Muscle layer of duodenum (tissue), 2 donors: ENCODE measurements around the gene CYB5A.

Experiments
- H3K27ac ChIP-seq: one replicate; pipeline ENCODE4 v1.7.0; 2013; ENCODE audit warnings: mild to moderate bottlenecking, low read length
- H3K27me3 ChIP-seq: one replicate; pipeline ENCODE4 v1.7.0; 2013; ENCODE audit warnings: low read depth, mild to moderate bottlenecking, control low read depth, low read length
- H3K36me3 ChIP-seq, 2 donors: one replicate each; pipeline ENCODE4 v1.7.0; 2013; ENCODE audit warnings: low read length in 2 of 2, control low read depth in 1 of 2, mild to moderate bottlenecking in 1 of 2; ENCODE audit not compliant: insufficient read depth in 2 of 2, control insufficient read depth in 1 of 2
- H3K4me1 ChIP-seq, 2 donors: one replicate each; pipeline ENCODE4 v1.7.0; 2013; ENCODE audit warnings: low read length in 2 of 2, mild to moderate bottlenecking in 2 of 2, control low read depth in 1 of 2, moderate library complexity in 1 of 2; ENCODE audit not compliant: insufficient read depth in 2 of 2, control insufficient read depth in 1 of 2
- H3K4me3 ChIP-seq, 2 donors: one replicate each; pipeline ENCODE4 v1.7.0; 2013; ENCODE audit warnings: low read length in 2 of 2, low read depth in 1 of 2, mild to moderate bottlenecking in 1 of 2
- H3K9me3 ChIP-seq, 2 donors: one replicate each; pipeline ENCODE4 v1.7.0; 2013; ENCODE audit warnings: low read length in 2 of 2, control low read depth in 1 of 2, mild to moderate bottlenecking in 1 of 2; ENCODE audit not compliant: control insufficient read depth in 1 of 2
- donor health status: healthy.

The CYB5A gene

DNA sequence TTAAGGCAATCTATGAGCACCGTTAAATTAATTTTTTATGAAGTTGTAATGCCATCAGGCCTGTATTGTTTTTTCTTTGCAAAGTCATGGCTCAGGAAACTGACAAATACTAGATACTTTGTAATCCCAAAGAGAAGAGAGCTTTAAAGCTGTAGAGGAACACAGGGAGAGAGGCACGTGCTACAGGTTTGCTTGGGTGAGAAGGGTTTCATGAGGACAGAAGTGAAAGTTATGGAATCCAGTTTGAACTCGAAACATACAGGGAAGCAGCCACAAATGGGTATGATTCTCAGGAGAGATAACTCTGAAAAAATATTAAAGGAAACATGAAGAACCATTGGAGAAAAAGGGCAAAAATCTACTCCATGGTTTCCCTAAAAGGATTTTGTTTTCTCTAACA lies 49.8 kb downstream of the CYB5A start:
- Histone ChIP-seq H3K27me3 (no peaks in the 10 kb centered on the region), H3K4me1 (no peaks in the 10 kb centered on the region), H3K27ac (no peak overlapping the region), H3K36me3 (no peaks in the 10 kb centered on the region), H3K9me3 (no peaks in the 10 kb centered on the region), H3K4me3 (no peak overlapping the region)

DNA sequence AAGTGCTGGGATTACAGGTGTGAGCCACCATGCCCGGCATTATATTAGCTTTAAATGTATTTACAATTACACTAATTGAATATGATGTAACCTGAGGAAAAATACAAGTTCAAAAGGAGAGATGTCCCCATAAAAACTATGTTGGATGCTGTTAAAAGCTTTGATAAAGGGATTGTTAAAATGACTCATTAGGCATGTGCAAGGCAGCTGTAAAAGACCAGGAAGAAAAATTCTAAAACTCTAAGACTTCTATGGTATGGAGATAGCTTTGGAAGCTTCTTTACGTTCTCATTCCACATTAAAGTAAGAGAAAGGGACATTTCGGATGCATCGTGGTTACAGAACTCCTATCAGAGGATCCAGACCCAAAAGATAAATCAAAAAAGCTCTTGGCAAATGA lies 50.3 kb downstream of the CYB5A start:
- Histone ChIP-seq H3K27ac (no peak overlapping the region), H3K27me3 (no peaks in the 10 kb centered on the region), H3K4me1 (no peaks in the 10 kb centered on the region), H3K9me3 (no peaks in the 10 kb centered on the region), H3K36me3 (no peaks in the 10 kb centered on the region), H3K4me3 (no peak overlapping the region)

DNA sequence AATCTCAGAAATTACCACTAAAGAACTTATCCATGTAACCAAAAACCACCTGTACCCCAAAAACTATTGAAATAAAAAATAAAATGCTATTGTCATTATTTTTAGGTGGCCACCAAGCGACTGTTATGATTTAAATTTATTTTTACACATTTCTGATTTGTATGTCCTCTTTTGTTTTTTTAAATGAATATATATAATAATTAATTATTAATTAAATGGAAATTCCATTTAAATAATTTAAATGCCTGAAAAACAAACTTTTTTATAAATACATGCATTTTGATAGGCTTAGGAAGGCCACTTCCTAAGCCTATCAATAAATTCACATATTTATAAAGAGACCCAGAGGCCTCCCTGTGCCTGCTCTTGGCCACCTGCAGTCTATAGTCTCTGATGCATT lies 52.2 kb downstream of the CYB5A start:
- Histone ChIP-seq H3K4me3 (no peak overlapping the region), H3K9me3 (no peaks in the 10 kb centered on the region), H3K36me3 (no peaks in the 10 kb centered on the region), H3K27me3 (no peaks in the 10 kb centered on the region), H3K27ac (no peak overlapping the region), H3K4me1 (peaks cover 8 to 9% of the 10 kb centered on the region in 2 donors)

DNA sequence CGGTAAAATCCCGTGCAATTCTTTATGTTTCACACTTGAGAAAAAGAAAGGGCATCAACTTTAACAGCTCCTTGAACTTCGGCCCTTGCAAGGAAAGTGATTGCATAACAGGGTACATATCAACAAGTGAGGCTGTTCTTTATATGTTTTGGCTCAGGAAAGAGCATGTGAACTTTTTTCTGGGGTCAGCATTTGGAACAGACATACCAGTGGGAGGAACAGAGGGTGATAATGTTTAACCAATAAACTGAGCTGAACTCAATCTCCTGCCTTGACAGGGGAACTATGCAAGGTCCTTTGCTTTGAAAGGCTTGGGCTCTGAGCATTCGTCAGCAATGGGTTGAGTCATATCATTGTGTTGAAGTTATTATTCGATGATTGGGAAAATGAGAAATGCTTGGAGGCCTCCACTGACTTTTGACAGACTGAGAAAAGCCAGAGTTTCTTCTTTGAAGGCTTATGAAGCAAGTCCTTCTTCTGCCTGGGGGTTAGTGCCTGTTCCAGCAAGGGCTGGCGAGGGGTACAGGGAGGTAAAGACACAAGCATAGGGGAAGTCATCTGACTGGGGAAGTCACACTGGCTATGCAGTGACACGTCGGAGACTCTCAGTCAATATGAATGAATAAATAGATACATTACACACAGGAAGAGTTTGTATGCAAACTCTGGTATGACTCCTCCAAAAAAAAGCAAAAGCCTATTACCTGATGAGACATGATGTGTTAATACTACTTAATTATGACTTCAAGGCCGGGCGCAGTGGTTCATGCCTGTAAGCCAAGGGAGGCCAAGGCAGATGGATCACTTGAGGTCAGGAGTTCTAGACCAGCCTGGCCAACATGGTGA lies 57.2 kb downstream of the CYB5A start:
- Histone ChIP-seq H3K27me3 (no peaks in the 10 kb centered on the region), H3K4me3 (no peak overlapping the region), H3K36me3 (no peaks in the 10 kb centered on the region), H3K4me1 (peaks cover 13 to 15% of the 10 kb centered on the region in 2 donors), H3K9me3 (no peaks in the 10 kb centered on the region), H3K27ac (peak overlapping the region; percentile 70)

DNA sequence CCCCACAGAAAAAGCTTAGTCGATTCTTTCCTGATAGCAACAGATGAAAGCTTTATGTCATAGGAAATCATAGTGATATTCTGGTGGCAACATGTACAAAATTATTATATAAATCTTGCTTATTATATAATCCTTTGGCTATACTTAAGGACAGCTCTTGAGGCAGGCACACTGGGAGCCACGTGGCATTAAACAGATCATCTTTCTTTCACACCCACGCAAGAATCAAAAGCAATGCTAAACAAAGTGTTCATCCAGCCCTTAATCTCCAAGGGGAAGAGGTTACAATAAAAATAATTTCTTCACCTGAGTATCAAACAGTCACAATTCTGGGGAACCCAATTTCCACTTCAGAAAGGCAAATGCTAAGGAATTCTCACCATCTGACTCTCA lies 57.8 kb downstream of the CYB5A start:
- Histone ChIP-seq H3K27ac (peak overlapping the region; percentile 48), H3K36me3 (no peaks in the 10 kb centered on the region), H3K9me3 (no peaks in the 10 kb centered on the region), H3K4me1 (peaks cover 13 to 15% of the 10 kb centered on the region in 2 donors), H3K27me3 (no peaks in the 10 kb centered on the region), H3K4me3 (no peak overlapping the region)

DNA sequence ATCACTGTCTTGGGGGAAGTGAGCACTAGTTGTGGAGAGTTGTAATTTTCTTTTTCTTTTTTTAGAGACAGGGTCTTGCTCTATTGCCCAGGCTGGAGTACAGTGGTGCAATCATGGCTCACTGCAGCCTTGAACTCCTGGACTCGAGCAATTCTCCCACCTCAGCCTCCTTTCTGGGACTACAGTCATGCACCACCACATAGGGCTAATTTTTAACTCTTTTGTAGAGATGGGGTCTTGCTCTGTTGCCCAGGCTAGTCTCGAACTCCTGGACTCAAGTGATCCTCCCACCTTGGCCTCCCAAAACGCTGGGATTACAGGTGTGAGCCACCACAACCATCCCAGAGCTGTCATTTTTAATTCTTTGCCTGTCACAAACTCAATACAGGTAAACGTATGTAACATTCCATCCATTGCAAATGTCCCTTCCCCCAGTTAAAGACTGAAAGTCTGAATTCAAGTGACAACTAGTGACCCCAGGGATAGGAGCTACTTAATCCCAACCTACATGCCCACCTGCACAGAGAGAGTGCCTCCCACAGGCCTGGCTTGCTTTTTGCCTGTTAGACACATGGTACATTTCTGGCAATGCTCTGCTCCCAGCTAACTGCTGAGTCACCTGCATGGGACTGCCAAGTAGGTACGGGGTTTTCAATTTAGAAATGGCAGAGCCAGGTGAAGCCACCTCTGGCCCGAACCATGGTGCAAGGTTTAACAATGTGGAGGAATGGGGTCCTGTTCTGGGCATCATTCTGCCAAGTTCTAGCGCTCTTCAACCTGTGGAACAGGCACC lies 60.6 kb downstream of the CYB5A start:
- Histone ChIP-seq H3K4me1 (peaks cover 13 to 15% of the 10 kb centered on the region in 2 donors), H3K9me3 (no peaks in the 10 kb centered on the region), H3K36me3 (no peaks in the 10 kb centered on the region), H3K4me3 (no peak overlapping the region), H3K27me3 (no peaks in the 10 kb centered on the region), H3K27ac (no peak overlapping the region)

DNA sequence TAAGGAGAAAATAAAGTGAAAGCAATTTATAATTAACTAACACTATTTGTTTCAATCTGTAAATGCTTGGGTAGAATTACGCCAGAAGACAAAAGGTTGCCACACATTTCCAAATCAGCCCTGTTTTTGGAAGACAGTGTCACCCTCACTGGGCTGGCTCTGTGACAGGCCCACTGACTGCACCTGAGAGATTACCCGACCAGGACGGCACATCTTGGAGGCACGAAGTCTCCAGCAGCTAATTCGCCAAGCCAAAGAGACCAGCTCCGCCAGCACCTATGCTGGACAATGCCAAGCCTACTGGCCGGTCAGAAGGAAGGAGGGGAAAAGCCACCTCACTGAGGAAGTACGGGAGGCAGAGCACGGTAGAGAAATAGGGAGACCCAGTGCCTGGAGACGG lies 61.9 kb downstream of the CYB5A start:
- Histone ChIP-seq H3K4me3 (no peak overlapping the region), H3K27me3 (no peaks in the 10 kb centered on the region), H3K36me3 (no peaks in the 10 kb centered on the region), H3K9me3 (no peaks in the 10 kb centered on the region), H3K27ac (no peak overlapping the region), H3K4me1 (peaks cover 8 to 10% of the 10 kb centered on the region in 2 donors)

DNA sequence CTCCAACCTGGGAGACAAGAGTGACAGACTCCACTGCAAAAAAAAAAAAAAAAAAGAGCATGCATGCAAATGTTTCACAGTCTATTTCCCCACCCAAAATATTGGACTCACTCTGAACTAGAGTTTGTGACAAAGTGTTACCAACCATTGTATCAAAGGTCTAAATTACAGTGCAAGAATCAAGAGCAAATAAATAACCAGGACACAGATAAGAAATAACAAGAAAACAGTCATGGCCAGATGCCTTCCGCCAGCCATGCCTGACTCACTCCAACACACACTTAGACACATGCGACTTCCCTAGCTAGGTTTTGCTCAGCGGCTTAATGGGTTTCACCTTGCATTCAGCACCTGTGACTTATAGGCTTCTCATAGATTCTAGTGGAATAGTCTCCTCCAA lies 62.8 kb downstream of the CYB5A start:
- Histone ChIP-seq H3K36me3 (no peaks in the 10 kb centered on the region), H3K27ac (peak overlapping the region; percentile 8), H3K4me3 (no peak overlapping the region), H3K4me1 (peaks cover under 1 to 4% of the 10 kb centered on the region in 2 donors), H3K9me3 (no peaks in the 10 kb centered on the region), H3K27me3 (no peaks in the 10 kb centered on the region)

DNA sequence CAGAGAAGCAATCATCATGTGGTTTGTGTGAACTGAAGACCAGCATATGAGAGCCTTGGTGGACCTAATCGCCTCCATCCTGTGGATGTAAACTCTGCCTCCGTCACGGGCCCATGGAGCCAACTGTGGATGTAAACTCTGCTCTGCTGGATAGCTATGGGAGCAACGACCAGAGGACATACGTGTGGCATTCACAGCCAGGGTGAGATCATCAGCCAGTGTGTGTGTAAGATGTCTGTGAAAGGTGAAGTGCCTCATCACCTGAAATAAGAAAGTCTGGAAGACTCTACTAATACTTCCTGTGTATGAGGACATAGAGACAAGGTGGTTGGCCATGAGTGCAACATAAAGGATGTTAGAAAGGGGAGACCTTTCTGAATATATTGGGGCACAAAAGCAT lies 63.5 kb downstream of the CYB5A start:
- Histone ChIP-seq H3K36me3 (no peaks in the 10 kb centered on the region), H3K27ac (no peak overlapping the region), H3K4me1 (no peaks in the 10 kb centered on the region), H3K9me3 (no peaks in the 10 kb centered on the region), H3K27me3 (no peaks in the 10 kb centered on the region), H3K4me3 (no peak overlapping the region)

DNA sequence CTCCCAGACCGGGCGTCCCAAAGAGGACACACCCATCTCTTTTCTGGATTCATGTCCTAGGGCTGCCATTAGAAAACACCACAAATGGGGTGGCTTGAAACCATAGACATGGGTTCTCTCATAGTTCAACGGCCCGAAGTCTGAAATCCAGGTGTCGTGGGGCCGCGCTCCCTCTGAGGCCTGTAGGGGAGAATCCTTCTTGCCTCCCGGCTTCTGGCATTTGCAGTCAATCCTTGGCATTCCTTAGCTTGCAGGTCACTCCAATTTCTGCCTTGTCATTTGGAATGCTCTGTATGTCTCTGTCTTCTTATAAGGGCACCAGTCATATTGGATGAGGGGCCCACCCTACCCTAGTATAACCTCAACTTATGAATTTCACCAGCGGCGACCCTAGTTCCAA lies 65.1 kb downstream of the CYB5A start:
- Histone ChIP-seq H3K4me3 (no peak overlapping the region), H3K4me1 (no peaks in the 10 kb centered on the region), H3K9me3 (no peaks in the 10 kb centered on the region), H3K36me3 (no peaks in the 10 kb centered on the region), H3K27me3 (no peaks in the 10 kb centered on the region), H3K27ac (no peak overlapping the region)

DNA sequence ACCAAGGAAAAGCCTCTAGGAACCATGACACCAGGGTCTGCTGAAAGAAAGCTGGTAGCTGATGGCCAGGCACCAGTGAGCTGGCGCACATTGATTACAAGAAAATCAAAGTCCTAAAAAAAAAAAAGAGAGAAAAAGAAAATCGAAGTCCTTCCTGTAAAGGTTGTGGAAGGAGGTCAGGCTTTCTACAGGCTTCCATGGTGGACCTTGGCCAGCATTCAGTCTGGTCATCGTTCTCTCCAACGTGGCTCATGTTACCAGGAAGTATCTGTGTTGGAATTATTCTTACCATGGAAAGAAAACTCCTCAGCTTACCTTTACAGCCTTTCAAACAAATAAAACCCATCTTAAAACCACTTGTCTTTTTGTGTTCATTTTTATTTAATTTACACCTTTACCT lies 65.6 kb downstream of the CYB5A start:
- H3K4me3 ChIP-seq, result no peak overlapping the region
- H3K4me1 ChIP-seq, result no peaks in the 10 kb centered on the region
- H3K27ac ChIP-seq, result peak overlapping the region; percentile 10
- H3K9me3 ChIP-seq, result no peaks in the 10 kb centered on the region
- H3K27me3 ChIP-seq, result no peaks in the 10 kb centered on the region
- H3K36me3 ChIP-seq, result no peaks in the 10 kb centered on the region
